HG02885 (cell line): ENCODE results near the gene RIC8B.

Source experiments
- ATAC-seq: cut with Tn5 transposase; IDR thresholded peaks from one replicate; pipeline ENCODE4 v1.9.1; 2021; ENCODE audit warnings: mild to moderate bottlenecking; ENCODE audit not compliant: unreplicated experiment, poor library complexity

Gene RIC8B

GRCh38 chr12:106926657-106927056 is 152.2 kb downstream of the RIC8B start:
- no peak for ATAC-seq

GRCh38 chr12:106934277-106934676 is 159.8 kb downstream of the RIC8B start:
- ATAC-seq, result no peak
